GM10266 (cell line): Measurements from ENCODE around the gene KIAA1217.

Source experiments
- DNase-seq: peaks from one replicate; pipeline ENCODE4 v3.0.0; 2012; ENCODE audit errors: extremely low spot score
- TF ChIP-seq, protein P1 (sequence below): IDR thresholded peaks from 2 replicates; pipeline ENCODE4 v1.5.1; 2012; ENCODE audit warnings: mild to moderate bottlenecking, low read depth; ENCODE audit not compliant: control insufficient read depth, insufficient read depth; ENCODE audit errors: missing control alignments

The KIAA1217 gene

DNA sequence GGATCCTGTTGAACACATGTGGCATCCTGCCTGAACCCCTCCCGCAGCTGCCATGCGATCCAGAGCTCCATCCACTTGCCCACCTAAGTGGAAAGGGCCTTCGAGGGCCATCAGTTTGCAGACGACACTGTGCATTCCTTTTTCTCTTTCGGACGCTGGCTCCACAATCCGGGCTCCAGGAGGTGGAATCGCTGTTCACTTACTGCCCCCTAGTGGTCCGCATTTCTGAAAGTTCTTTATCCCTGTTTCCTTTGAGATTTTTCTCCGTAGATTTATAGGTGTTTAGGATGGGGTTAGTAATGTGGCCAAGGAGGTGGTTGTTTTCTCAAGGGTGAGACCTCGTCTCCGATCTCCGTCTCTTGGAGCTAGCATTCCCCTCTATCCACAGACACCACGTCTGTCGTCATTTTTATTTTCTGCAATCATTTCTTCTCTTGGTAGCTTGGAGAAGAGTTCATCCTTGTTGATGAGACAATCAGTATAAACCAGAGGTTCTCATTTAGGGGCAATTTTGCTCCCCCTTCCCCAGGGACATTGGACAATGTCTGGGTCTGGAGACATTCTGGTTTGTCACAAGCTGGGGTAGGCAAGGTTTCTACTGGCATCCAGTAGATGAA, 310.2 kb downstream of the KIAA1217 start:
- TF ChIP-seq, protein P1, sequence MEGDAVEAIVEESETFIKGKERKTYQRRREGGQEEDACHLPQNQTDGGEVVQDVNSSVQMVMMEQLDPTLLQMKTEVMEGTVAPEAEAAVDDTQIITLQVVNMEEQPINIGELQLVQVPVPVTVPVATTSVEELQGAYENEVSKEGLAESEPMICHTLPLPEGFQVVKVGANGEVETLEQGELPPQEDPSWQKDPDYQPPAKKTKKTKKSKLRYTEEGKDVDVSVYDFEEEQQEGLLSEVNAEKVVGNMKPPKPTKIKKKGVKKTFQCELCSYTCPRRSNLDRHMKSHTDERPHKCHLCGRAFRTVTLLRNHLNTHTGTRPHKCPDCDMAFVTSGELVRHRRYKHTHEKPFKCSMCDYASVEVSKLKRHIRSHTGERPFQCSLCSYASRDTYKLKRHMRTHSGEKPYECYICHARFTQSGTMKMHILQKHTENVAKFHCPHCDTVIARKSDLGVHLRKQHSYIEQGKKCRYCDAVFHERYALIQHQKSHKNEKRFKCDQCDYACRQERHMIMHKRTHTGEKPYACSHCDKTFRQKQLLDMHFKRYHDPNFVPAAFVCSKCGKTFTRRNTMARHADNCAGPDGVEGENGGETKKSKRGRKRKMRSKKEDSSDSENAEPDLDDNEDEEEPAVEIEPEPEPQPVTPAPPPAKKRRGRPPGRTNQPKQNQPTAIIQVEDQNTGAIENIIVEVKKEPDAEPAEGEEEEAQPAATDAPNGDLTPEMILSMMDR: peak; percentile 64
- DNase-seq: peak; percentile 51

DNA sequence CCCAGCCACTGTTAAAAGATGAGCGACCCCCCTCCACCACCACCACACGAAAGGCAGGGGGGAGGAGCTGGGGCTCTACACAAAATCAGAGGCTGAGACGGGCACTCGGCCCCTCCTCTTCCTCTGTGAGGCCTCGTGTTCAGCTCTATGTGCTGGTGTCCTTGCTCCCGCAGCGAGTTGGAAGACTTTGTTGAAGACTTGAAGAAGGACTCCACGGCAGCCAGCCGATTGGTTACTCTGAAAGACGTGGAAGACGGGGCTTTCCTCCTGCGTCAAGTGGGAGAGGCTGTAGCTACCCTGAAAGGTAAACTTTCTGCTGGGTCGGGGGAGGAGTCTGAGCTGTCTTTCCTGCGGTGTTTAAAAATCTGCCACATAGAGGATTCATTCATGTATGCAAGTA, 311.0 kb downstream of the KIAA1217 start:
- DNase-seq: no peak
- TF ChIP-seq, protein P1: no peak

DNA sequence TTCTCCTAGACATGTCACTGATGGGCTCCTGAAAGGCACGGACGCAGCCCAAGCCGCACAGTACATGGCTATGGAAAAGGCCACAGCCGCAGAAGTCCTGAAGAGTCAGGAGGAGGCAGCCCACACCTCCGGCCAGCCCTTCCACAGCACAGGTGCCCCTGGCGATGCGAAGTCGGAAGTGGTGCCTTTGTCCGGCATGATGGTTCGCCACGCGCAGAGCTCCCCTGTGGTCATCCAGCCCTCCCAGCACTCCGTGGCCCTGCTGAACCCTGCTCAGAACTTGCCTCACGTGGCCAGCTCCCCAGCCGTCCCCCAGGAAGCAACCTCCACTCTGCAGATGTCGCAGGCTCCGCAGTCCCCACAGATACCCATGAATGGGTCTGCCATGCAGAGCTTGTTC, 315.4 kb downstream of the KIAA1217 start:
- DNase-seq: no peak
- TF ChIP-seq, protein P1: no peak

DNA sequence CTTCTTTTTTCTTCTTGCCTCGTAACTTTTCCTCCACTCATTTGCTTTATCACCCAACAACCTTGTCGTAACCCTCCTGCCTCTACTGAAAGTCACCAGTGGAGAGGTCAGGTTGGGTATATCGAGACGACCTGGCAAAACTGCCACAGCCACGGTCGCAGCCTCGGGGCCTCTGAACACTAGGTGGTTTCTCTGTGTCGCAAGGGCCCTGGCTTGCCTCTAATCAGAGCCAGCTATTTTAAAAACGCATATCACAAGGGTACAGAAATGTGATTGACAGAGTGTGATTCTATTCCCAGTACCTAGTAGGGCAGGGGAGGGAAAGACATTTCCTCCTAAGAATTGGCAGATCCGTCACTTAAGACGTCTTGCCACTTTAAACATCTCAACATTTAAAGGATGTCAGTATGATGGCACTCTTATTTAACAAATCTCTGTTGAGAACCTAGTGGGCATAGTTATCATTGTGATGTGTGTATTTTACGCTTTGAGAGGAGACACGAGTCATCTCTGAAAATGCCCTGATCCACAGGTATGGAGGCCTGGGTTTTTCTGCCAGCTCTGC, 317.2 kb downstream of the KIAA1217 start:
- TF ChIP-seq, protein P1: no peak
- no peak for DNase-seq

DNA sequence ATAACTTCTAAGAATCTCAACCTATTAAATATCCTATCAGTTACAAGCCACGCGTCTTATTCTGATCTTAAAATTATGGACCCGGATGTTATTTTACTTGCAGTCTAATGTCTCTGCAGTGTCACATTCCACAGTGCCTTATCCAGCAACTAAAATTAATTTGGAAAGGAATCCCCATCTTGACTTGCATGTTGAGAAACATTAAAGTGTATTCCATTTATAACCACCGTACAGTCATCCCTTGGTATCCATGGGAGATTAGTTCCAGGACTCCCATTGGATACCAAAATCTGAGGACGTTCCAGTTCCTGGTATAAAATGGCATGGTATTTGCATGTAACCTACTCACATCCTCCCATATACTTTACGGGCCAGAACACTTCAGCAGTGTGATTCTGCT, 320.0 kb downstream of the KIAA1217 start:
- TF ChIP-seq, protein P1: no peak
- no peak for DNase-seq

DNA sequence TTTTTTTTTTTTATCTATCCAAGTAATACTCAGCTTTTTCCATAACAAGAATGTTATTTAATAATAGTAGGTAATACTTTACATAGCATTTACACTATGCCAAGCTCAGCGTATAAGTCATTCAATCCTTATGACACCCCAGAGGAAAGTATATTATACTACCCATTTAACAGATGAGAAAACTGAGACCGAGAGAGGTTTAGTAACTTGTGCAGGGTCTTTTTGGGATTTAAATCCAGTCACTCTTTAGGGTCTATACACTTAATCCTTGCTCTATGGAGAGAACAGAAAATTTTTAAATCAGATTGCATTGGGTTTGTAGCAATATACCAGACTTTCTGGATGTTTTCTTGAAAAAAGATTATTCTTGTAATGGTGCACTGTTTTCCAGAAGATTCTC, 322.5 kb downstream of the KIAA1217 start:
- DNase-seq: no peak
- TF ChIP-seq, protein P1: no peak

DNA sequence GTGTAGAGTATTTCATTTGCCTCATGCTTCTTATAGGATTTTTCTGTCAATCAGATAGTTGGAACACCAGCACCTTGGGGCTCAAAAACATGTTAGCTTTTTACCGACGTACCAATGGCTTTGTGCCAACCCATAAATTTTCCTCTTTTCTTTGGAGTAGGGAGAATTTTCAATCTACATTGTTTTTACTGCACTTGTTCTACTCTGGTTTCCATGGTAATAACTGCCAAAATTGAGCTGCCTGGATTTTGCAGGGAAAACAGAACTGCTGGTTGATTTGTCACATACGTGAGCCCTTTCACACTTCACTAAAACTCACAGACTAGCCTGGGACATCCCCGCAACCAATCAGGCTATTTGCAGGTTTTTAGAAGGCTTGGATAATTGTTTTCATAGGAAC, 325.0 kb downstream of the KIAA1217 start:
- TF ChIP-seq, protein P1: no peak
- DNase-seq: no peak
